OCI-LY3 (cell line): ENCODE data around the gene S1PR1.

Experiments
- EZH2phosphoT487 ChIP-seq: fragments of 200-600 bp; shearing (Covaris generic); IDR thresholded peaks from 2 replicates; pipeline ENCODE4 v1.6.1; 2018; ENCODE audit warnings: antibody characterized with exemption, mixed run types, low read depth
- TF ChIP-seq, protein P1 (sequence below): fragments of 200-600, 300-600 bp; sonication (generic); IDR thresholded peaks from 2 replicates; pipeline ENCODE4 v1.5.1; 2014; ENCODE audit warnings: antibody characterized with exemption, low read length, low read depth

GRCh38 chr1:101203820-101204540 lies 32.8 kb upstream of the S1PR1 start:
- TF ChIP-seq, protein P1, sequence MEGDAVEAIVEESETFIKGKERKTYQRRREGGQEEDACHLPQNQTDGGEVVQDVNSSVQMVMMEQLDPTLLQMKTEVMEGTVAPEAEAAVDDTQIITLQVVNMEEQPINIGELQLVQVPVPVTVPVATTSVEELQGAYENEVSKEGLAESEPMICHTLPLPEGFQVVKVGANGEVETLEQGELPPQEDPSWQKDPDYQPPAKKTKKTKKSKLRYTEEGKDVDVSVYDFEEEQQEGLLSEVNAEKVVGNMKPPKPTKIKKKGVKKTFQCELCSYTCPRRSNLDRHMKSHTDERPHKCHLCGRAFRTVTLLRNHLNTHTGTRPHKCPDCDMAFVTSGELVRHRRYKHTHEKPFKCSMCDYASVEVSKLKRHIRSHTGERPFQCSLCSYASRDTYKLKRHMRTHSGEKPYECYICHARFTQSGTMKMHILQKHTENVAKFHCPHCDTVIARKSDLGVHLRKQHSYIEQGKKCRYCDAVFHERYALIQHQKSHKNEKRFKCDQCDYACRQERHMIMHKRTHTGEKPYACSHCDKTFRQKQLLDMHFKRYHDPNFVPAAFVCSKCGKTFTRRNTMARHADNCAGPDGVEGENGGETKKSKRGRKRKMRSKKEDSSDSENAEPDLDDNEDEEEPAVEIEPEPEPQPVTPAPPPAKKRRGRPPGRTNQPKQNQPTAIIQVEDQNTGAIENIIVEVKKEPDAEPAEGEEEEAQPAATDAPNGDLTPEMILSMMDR, result no peak
- no peak for TF ChIP-seq EZH2phosphoT487
